A673 (cell line): ENCODE results near the gene WT1.

Experiments used
- CTCF ChIP-seq: fragments of 300-800, 200-600 bp; sonication (generic); conservative IDR thresholded peaks from 2 replicates; pipeline ENCODE4 v1.5.1; 2017; ENCODE audit warnings: low read depth, mild to moderate bottlenecking, antibody characterized with exemption, low read length, moderate library complexity, mixed read lengths
- EZH2 ChIP-seq: fragments of 200-600 bp; sonication (generic); IDR thresholded peaks from 2 replicates; pipeline ENCODE4 v1.6.1; 2017; ENCODE audit warnings: borderline replicate concordance, low read depth, mild to moderate bottlenecking, mixed read lengths, antibody characterized with exemption, low read length; ENCODE audit not compliant: poor library complexity, severe bottlenecking

GRCh38 chr11:32382339-32383049, 52.8 kb downstream of the WT1 start:
- TF ChIP-seq CTCF = no peak
- no peak for TF ChIP-seq EZH2
